HG03442 (cell line): ENCODE results near the gene COL28A1.
"Not testable (repeated sequence)": the region's sequence is repeated elsewhere in the genome, so short reads cannot be mapped to it uniquely, and the experiment has no call there.

Experiments used
- ATAC-seq: cut with Tn5 transposase; IDR thresholded peaks from one replicate; pipeline ENCODE4 v1.9.1; 2021; ENCODE audit warnings: mild to moderate bottlenecking, moderate library complexity; ENCODE audit not compliant: unreplicated experiment

COL28A1 gene

DNA sequence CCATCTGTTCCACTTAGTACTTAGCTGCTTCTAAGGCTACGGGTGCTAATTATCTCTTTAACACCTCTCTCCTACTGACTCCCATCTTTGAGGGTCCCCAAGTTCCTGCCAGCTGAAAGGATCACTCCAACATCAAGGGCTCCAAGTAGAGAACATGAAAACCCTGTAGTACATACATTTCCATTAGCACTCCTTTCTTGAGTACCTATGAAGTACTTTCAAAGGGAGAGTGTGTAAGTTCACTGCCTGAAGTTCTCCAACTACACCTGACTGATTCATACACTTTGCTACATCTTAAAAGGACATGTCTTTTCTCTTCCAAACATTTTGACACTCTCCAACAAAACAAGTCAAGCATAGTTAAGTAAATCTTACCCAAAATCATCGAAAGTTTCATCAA, 113.8 kb downstream of the COL28A1 start:
- no peak for ATAC-seq

DNA sequence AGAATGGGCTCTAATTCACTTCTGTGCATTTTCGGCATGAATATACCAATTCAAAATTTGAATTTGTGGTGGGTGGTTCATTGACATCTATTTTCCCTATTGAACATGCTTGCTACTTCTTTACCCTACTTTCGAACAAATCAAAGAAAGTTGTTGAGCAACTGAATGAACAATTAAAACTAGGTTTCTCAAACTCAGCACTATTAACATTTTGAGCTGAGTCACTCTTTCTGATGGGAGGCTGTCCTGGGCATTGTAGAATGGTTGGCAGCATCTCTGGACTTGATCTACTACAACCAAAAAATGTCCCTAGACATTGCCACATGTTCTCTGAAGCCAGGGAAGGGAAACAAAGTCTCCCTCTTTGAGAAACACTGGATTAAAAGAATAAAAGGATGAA, 116.7 kb downstream of the COL28A1 start:
- ATAC-seq, result no peak

DNA sequence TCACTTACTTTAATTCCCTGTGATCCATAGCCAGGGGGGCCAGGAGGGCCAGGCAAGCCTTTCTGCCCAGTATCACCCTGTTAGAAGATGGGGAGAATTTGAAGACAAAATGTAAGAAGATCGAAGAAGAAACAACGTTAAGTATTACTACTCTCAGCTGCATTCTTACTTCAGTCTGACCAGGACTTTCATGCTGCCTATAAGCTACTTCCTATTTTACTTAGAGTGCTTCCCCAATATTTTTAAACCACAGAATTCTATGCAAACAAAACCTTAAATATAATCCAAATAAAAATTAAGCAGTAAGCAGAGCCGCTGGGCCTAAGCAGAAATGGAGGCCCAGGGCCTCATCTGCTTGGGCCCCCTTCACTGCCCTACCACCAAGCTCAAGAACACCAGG, 117.8 kb downstream of the COL28A1 start:
- no peak for ATAC-seq

DNA sequence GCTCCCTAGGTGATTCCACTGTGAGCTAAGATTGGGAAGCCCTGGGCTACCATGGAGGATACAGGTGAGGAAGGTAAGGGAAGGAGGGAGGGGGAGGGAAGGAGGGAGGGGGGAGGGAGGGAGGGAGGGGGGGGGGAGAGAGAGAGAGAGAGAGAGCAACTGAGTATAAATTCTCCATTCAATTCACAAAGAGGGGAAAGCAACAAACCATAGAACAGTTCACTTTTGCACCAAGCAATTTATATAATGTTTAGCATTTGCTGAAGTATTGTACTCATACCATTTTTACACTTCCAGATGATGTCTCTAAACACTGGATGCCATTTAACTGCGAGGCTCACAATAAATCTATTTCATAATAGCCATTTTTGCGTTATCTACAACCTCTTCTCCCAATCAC, 118.3 kb downstream of the COL28A1 start:
- no peak for ATAC-seq

DNA sequence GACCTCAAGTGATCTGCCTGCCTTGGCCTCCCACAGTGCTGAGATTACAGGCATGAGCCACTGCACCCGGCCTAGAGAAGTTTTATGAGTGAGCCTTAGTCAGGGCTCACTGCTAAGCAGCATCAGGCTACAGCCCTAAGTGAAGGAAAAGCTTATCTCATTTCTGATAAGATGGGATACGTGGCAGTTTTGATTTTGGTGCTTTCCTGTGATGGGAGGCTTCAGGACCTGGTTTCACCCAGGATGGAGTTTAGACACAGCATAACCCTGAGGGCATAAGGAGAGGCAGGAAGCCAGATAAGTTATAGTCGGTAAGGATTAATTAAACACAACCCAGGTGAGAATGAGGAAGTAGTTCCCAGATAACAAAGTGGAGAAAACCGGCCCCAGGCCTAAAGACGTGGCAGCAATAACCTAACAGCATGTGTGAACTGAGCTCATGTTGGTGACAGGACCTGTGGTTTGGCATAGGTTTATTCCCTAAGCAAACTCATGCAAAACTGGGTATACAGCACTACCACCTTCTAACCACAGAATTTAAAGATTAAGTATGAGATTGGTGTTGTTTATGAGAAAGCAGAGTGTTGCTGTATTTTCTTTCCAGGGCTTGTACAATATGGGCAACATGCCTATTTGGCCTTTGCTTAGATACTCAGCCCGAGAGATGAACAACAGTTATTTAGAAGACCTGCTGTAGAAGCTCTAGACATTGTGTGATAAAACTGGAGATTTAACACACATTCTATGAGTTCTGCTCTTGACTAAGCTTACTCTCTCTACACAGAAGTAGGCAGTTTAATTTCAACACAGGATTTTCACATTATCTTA, 119.4 kb downstream of the COL28A1 start:
- ATAC-seq, result peak; percentile 57

DNA sequence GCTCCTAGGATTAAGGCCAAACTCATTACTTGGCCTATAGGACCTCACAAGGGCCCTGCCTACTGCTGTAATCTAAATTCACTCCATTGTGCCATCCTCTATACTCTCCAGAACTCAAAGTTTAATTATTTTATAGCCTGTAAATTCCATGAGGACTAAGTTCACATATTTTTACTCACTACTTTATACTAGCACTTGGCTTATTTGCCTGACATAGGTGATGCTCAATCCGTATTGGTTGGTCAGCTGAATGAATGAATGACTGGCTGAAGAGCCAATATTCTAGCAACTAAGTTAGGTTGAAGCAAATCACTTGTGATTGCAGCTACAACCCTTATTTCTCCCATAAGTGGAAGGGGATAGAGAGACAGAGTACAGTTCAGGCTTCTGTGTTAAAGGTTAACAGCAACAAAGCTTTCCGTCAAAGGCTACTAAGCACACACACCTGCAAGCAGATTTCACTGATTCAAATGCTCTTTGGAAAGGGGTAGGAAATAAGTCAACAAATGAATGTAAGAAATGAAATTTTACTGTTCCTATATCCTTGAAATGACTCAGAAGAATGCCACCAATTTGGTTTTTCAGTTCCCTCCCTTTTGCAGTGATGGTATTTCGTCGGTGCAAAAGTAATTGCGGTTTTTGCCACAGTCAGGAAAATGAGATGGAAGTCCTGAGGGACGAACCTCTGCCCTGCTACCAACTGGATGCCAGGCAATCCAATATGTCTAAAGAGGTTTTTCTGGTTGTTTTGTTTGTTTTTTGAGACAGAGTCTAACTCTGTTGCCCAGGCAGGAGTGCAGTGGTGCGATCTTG, 120.7 kb downstream of the COL28A1 start:
- no peak for ATAC-seq

DNA sequence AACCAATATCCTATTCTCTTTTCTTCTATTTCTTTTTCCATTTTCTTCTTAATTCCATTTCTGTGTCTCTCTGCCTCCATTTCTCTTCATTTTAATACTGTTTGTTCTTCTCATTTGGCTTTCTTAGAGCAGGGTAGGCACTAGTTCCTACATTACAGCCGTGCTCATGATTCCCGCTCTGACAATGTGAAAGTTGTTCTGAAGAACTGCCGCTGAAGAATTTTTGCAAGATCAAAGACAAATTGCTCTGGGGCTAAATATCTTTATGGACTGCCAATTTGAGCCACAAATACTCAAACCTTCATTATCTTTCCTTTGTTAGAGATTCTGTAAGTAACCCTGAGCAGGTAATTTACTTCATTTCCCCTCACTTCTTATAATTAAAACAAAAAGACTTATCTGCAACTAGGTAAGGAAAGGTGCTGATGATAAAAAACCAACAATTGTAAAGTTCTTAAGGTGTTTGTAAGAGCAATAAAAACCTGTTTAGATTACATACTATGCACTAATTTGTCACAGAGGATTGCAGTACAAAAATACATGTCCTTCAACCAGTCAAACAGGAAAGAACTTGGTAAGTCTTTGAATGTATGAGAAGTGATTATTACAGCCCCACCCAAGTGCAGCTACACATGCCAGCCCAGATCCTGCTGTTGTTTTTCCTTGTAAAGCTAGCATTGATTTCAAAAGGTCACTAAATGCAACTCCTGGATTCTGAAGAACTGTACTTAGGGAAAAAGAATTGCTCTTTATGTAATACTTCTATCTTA, 127.5 kb downstream of the COL28A1 start:
- ATAC-seq, result no peak

DNA sequence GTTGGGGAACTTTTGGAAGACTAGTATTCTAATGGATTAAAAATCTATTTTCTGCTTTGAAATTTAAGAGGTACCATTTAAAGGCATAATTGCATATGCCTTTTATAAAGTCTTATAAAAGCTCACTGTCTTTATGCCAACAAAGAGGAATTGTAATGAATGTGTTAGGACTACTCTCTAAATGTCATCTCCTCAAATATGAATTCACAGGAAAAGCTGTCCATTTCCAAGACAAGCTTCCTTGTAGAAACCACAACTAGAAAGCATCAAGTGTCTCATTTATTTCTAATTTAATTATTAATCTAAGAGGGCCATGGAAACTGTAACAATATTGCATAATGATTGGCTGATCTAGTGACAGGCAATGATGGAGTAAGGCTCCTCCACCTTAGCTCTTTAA, 130.2 kb downstream of the COL28A1 start:
- no peak for ATAC-seq

DNA sequence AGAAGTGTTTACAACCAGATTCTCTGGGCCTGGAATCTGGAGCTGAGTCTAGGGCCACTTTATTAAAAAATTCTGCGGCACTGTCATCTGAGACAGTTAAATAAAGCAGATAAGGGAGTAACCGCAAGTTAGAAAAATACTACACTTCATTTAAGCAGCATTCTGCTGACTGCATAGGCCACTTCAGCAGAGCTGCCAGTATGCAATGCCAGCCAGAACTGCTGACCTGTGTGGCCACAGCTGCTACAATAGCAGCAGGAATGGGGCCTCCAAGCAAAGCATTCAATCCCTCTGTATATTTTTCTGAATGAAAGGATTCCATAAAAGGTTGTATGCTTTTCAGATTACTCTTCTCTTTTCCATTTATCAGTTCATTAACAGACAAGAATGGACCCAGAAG, 136.0 kb downstream of the COL28A1 start:
- ATAC-seq, result no peak

DNA sequence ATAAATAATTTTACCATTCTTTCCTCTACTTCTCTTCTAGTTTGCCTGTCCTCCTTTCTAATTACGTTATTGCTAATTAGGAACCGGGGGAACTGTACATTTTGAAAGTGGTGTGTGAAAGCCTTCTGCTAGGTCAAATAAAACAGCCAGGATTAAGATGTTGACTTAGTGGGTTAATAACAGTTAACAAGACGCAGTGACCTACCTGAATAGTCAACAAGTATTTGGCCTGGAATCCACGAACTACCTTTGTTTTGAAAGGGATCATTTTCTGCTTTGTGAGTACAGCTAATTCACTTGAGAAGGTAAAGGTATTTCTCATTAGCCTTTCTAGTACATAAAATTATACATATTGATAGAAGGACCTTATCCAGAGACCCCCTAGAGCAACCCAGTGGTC, 139.9 kb downstream of the COL28A1 start:
- no peak for ATAC-seq

DNA sequence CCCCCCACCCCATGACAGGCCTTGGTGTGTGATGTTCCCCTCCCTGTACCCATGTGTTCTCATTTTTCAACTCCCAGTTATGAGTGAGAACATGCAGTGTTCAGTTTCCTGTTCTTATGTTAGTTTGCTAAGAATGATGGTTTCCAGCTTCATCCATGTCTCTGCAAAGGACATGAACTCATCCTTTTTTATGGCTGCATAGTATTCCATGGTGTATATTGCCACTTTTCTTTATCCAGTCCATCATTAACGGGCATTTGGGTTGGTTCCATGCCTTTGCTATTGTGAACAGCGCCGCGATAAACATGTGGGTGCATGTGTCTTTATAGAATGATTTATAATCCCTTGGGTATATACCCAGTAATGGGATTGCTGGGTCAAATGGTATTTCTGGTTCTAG, 147.5 kb downstream of the COL28A1 start:
- not testable (repeated sequence) for ATAC-seq

DNA sequence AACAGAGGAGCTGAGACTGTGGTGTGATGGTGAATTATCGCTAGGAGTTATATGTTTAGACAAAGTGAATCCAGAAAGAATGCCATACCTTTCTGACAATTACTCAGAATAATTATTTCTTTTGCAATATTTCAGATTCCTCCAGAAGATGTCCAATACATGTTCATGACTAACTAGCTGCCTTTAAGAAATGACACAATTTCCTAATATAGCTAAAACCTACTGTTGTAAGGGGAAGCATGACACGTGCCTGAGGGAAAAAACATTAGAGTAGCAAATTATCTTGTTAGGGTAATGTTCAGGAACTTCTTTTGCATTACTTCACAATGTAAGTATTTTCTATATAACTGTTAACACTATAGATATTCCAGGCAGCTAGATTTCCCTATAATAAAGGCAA, 150.3 kb downstream of the COL28A1 start:
- ATAC-seq, result no peak

DNA sequence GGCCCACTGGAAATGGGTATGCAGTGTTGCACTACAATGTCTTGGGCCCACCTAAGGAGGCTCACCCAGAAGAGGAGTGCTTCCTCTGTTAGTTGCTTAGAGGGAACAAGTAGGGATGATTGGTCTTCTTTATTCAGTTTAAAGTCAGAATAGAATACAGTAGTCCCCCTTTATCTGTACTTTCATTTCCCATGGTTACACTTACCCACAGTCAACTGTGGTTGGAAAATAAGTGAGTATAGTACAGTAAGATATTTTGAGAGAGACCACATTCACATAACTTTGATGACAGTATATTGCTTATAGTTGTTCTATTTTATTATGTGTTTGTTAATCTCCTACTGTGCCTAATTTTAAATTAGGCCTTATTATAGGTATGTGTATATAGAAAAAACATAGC, 151.4 kb downstream of the COL28A1 start:
- ATAC-seq, result no peak

DNA sequence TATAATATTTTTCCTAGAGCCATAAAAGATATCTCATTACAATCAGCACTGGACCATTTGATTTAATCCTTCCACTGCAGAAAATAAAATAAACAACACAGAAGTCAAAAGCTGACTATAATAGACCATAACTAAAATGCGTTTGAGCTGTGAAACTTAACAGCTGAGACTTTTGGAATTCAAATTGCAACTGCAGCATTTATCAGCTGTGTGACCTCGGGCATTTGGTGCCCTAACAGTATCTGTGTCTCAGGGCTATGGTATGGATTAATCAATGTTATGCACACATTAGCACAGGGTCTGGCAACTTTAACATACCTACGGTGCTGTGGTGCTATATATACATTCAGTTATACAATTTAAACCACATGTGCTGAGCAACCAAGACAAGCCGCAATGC, 160.1 kb downstream of the COL28A1 start:
- no peak for ATAC-seq

DNA sequence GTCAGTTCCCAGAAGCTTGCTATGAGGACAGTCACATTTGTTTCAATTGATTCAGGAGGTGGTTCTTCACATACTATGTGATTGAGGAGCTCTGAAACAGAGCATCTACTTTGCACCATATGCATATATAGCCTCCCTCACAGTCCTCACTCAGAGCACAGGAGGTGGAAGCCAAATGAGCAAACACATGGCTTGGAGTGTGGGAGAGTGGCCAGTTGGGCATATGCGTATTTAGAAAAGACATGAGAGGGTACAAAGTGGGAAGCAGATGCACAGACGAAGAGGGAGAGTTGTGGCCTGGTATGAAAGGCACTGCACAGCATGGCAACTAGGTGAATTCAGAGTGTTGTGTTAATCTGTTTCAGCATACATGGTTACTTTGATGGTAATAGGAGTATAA, 165.6 kb downstream of the COL28A1 start:
- ATAC-seq, result no peak

DNA sequence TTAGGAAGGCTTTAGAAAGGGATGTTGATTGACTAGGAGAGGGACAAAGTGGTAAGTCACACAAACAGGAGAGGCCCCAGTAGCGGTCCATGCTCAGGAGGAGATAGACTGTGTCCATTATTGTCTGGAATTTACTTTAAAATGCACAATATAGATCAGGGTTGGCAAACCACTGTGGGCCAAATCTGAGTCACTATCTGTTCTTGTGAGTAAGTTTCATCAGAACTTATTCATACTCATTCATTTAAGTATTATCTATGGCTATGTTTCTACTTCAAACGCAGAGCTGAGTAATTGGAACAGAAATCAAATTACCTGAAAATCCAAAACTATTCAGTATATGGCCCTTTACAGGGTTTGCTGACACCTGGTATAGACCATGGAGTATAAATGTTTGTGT, 166.5 kb downstream of the COL28A1 start:
- ATAC-seq, result no peak

DNA sequence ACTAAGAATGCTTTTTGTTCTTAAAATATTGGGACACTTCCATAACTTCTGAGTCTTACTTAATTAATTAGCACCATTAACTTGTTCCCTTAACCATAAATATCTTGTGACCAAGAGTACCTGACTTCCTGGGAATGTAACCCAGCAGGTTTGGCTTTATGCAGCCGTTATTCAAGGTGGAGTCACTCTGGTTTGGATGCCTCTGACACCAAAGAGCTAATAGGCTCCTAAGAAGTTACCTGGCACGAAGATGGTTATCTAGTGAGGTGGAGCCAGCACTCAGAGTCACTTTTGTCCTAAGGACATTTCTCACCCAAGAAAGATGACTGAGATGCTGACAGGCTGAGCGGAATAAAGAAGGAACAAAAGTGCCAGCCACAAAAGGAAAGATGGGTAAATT, 181.0 kb downstream of the COL28A1 start:
- no peak for ATAC-seq

DNA sequence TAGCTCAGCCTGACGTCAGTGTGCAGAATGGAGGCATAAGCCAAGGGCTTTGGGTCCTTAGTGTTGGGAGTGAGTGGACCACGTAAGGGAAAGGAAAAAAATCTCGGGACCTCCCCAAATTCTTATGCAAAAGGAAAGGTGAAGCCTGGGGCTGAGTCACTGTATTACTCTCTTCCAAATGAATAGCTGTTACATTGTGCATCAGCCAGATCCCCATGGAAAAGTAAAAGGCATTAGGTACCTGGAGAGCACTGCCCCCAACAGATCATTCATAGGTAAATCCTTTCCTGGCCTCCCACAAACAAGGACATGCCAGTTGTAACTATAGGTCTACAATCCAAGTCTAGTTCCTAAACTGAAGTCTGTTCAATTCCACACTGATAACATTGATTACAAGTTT, 182.8 kb downstream of the COL28A1 start:
- ATAC-seq, result no peak

DNA sequence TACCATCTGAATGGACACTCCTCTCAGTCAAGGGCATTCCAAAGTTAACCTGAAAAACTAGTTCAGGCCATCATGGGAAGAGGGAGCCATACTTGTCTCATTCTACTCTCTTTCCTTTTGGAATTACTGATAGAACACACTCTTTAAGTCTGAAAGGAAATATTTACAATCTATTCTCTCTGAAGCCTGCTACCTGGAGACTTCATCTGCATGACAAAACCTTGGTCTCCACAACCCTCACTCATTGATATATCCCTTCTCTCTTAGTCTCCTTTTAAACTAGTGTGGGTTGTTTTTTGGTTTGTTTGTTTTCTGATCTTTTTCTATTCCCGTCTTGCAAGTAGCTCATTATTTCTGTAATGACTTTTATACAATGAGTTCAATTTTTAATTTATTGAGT, 183.8 kb downstream of the COL28A1 start:
- no peak for ATAC-seq

DNA sequence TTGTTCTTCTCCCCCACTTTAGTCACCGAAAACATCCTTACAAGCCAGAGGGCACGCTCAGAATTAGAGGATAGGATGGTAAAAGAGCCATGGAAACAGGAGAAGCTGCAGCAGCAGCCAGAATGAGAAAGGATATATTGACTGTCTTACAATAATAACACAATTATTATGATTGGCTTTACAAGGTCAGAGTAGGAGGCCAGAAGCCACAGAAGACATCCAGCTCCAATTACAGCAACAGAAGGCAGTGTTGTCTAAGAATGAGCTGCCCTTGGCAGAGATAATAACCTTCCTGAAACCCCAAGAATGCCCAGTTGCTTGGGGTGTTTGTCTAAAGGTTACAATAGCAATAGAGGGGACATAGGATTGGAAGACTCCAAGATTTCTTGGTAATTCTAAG, 184.5 kb downstream of the COL28A1 start:
- ATAC-seq, result no peak

DNA sequence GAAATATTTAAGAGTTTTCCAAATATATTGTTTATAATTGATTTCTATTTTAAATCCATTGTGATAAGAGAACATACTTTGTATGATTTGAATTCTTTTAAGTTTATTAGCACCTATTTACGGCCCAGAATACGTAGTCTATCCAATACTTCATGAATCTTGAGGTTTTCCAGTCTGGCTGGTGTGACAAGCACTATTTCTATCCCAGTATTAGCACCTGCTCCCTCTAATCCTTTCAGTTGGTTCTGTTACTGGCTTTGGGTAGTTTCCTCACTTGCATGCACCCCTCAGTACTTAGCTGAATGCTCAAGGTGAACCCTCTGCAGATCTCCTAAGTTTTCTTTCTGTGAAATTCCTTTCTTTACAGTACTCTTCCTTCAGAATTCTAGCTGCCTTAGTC, 186.5 kb downstream of the COL28A1 start:
- ATAC-seq, result no peak

DNA sequence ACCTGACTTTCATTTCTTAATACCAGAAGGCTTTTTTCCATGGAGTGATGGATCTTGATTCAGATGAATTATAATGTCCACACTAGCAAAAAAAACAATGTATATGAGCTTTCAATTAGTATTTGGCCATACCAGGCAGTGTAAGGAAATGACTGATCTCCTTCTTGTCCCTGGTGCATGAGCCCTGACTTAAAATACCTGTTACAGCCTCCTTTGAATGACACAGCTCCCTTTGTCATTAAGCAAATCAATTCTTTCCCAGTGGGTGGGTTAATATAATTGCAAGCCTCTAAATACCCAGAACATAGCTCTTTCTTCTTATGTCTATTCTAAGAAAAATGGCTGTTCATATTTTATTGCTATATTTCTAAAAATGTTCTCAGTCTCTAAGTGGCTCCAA, 188.6 kb downstream of the COL28A1 start:
- no peak for ATAC-seq
